LHCN-M2 (cell line): Measurements from ENCODE around the gene MSN. TPM values are rescaled to one million over a fixed set of nuclear protein-coding genes. Genes with fewer than 3 reads are reported as not detected.
"Not testable (repeated sequence)": the region's sequence is repeated elsewhere in the genome, so short reads cannot be mapped to it uniquely, and the experiment has no call there.

Experiments
- DNase-seq: peaks from one replicate; pipeline ENCODE4 v3.0.0-alpha.2; 2012; ENCODE audit warnings: low read depth
- total RNA-seq: library from RNA; depleted of rRNA; stranded (reverse); fragments of >200 nt; gene quantifications from 2 replicates; pipeline ENCODE4 v1.2.3, GENCODE V29; 2014

MSN gene
- total RNA-seq, 1 experiment from 2014 or later = 326 TPM

DNA sequence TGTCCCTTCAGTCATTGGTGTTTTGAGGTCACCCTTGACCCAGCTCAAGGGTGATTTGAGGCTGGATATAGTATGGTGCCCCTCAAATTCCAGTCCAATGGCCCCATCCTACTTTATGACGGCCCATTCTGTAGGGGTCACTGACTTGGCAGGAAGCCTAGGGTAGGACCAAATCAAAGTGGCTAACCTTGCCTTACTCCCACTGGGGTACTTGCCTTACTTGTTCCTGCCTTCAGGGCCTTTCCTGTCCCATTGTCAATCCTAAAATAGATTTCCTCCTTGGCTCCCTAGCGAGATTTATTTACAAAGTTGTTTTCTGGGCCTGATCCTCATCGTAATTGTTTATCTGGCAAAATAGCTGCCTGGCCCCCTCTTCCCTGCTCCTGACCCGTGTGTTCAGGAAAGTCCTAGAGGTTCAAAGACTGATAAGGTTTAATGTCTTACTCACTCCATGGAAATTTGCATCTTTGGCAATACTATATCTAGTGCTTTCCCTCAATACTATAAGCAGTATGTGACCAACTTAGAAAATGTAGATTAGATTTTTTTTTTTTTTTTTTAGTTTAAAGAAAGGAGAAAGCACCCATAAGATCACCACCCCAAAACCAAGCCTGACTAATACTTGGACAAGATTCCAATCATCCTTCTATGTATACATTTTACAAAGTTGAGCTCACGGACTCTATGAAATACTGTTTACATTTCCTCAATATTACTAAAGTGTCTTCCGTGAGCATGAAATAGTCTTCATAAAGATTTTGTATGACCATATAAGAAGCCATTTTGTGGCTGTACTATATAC lies 44.8 kb downstream of the MSN start:
- no peak for DNase-seq

DNA sequence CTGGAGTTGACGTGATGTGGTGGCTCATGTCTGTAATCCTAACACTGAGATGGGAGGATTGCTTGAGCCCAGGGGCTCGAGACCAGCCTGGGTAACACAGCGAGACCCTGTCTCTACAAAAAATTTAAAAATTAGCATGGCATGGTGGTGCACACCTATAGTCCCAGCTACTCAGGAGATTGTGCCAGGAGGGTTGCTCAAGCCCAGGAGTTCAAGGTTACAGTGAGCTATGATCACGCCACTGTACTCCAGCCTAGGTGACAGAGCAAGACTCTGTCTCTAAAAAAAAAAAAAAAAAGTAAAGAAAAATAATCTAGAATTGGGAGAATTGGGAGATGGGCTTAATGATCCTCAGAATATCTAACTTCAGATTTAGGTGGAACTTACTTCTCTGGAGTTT lies 51.1 kb downstream of the MSN start:
- DNase-seq = no peak

DNA sequence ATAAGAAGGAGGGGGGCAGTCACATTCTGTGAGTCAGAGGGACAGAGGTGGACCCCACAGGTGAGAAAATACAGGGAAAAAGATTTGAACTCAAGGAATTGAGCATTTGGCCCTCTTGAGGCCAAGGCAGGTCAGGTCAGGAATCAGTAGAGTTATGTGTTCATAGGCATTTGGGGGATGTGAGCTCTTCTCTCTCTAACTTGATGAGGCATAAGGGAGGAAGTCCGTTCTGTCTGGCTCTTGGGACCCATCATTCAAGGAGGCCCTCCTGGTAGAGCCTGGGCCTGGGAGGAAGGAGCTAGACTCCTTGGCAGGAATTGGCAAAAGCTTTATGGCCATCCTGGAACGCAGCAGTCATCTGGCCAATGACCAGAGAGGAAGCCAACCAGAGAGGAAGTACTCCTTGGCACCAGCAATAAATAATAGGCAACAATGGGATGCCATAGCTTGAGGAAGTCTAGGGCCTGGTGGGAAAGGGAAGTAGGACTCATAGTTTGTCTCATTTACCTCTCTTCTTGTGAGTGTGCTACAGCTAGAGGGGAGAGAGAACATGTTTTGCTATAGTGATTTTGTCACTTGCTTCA lies 53.0 kb downstream of the MSN start:
- no peak for DNase-seq

DNA sequence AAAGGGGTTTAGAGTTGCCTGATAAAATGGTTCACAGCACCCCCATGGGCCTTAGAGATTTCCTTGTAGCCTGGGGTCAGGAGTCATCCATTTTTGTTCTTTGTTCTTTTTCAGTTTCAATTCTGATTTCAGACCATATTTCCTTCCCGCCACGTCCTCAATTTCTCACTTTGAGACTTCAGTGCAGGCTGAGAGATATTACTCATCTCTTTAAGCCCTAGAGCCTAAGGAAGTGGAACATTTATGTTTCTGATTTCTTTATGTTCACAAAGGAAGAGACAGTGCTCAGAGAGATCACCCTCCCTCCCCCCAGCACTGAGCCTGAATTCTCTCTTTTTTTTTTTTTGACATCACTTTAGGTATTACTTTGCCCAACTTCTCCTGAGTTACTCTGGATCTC lies 56.3 kb downstream of the MSN start:
- no peak for DNase-seq

DNA sequence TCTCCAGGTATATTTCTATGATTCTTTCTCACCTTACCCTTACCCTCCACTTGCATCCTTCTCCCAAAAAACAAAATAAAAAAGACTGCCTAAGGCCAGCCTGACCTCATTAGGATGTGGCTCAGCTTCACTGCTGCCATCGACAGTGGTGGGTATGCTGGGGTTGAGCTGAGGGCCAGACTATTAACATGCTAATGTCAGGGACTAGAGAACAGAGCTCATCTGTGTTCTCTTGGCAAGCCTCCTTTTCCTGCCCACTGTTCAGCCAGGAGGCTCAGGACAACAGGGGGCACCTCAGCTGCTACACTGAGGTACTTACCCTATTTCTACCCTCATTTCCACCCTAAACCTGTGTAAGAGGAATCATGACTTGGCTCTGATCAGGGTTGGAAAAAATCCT lies 59.3 kb downstream of the MSN start:
- DNase-seq = no peak

DNA sequence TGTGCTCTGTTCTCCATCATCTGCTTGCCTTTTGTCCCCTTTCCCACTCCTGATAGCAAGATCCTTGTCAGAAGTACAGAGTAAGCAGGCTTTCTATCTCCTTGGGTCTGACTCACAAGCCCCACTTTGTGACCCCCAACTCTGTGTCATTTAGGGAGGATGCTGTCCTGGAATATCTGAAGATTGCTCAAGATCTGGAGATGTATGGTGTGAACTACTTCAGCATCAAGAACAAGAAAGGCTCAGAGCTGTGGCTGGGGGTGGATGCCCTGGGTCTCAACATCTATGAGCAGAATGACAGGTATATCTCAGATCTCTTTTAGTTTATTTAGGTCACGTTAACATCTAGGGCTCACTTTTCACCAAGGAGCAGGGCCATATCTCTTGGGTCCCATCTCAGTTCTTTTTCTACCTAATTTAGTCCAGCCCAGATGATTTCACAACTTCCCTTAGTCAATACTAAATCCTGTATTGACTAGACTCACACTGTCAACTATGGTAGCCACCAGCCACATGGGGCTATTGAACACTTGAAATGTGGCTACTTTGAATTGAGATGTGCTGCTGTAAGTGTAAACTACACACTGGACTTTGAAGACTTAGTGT lies 64.3 kb downstream of the MSN start:
- no peak for DNase-seq

DNA sequence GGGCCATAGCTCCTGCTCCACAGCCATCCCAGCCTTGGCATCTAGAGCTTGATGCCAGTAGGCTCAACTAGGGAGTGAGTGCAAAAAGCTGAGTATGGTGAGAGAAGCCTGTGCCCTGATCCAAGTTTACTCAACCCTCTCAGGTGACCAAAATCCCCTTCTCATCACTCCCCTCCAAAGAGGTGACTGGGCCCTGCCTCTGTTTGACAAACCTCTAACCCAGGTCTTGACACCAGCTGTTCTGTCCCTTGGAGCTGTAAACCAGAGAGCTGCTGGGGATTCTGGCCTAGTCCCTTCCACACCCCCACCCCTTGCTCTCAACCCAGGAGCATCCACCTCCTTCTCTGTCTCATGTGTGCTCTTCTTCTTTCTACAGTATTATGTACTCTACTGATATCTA lies 73.5 kb downstream of the MSN start:
- DNase-seq = no peak

DNA sequence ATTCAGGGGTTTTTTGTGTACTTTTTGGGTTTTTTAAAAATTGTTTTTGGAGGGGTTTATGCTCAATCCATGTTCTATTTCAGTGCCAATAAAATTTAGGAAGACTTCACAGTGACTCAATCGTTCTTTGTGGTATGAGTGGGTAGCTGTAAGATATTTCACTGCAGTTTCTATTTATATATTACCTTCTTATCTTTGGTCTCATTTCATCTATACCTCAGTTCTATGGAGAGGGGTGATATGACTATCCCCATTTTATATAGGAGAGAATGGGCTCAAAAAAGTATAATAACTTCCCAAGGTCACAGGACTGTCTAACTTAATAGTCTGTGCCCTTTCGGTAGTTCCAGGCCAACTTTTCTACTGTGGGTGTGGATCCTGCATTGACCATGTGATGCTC lies 74.4 kb downstream of the MSN start:
- DNase-seq = no peak

DNA sequence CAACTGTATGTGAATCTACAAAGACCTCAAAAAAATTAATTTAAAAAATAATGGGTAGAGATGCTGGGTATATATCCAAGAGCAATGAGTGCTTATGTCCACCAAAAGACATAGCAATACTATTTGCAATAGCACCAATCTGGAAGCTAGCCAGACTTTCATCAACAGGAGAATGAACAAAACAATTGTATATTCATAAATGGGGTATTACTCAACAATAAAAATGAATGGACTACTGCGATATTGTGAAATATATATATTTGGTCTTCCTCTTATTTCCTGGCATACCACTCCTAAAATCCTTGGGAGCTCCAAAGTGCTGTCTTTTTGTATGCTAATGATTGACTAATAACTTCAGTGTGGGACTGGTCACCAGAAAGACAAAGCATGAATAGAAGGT lies 77.5 kb downstream of the MSN start:
- DNase-seq = peak; percentile 12

DNA sequence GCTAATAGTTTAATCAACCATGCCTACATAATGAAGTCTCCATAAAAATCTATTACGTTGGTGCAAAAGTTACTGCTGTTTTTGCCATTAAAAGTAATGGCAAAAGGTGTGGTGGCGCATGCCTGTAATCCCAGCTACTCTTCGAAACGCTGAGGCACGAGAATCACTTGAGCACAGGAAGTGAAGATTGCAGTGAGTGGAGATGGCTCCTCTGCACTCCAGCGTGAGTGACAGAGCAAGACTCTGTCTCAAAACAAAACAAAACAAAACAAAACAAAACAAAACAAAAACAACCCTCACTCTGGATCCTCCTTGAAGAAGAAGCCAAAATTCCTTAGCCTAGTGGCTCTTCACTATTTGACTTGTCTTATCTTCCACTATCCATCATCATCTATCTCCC lies 78.0 kb downstream of the MSN start:
- no peak for DNase-seq

DNA sequence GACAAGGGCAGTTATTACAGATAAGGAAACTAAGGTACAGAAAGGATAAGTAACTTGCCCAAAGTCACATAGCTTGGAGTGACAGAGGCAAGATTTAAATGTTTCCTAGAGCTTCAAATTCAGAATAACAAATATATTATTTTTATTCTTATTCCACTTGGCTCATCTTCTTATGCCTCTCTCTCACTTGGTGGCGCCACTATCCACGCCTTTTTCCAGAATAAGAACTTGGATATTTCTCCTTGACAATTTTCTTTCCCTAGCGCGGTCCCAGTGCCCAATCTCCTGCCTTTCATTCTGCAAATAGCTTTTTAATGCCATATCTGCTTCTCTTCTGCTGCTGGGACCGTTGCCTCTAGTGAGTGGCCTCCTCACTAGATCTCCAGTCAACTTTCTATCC lies 78.5 kb downstream of the MSN start:
- DNase-seq = no peak

DNA sequence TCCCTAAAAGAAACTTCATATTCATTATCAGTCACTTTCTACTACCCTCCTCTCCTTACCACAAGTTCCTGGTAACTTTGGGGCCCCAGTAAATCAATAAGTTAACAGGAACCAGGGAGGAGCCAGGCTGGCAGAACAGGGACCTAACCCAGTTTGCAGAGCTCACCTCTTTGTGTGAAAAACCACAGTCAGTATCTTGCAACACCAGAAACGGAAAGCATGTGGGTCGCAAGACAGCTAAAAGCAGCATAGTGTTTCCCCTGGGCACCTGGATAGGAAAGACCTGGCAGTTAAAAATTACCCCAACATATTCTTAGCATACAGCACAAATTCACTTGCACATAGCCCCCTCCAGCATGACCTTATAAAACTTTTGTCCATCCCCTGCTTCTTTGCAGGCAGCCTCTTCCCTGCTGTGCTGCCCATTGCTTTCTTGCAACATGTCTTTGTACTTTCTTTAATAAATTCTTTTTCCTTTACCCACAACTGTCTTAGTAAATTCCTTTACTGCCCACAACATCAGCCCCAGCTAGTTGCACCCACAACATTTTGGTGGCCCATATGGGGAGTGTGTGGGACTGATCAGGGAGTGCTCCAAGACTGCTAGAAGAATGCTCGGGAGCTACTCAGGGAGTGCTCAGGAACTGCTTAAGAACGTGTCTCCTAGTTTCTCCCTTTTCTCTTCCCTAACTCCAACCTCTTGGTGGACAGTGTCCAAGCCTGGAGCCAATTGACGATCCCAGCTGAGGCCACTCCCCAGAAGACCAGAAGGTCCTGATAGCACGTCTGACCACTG lies 83.4 kb downstream of the MSN start:
- DNase-seq = no peak

DNA sequence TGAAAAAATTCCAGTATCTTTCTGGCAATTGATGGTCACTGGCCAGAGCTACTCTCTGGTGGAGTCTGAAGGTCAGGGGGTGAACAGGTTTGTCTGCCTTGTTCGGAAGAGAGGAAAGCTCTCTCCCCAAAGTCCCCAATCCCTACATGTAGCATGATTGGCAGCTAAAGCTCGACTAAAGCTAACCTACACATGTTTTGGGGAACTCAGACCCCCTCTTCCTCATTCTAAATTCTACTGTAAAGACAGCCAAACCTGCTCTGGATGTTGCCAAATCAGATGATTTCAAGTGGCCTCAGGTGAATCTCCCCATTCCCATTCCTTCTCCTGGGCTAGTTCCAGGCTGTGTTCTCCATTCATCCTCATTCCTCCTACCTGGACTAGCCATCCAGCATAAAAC lies 84.1 kb downstream of the MSN start:
- DNase-seq = no peak

DNA sequence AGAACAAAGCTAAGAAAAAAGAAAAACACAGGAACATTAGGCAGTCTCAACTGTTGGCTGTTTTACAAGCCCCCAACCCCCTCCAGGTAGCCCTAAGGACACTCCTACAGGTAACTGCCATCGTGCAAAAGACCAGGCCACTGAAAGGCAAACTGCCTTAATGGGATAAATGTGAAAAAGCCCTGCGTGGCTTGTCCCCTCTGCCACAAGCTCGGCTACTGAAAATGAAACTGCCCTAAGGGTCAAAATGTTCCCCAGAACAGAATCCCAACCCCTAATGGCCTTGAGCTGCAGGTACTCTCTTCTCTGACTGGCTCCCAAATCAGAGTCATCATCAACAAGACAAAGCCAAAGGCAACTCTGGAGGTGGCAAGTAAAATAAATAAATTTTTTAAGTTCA lies 84.8 kb downstream of the MSN start:
- DNase-seq = no peak

DNA sequence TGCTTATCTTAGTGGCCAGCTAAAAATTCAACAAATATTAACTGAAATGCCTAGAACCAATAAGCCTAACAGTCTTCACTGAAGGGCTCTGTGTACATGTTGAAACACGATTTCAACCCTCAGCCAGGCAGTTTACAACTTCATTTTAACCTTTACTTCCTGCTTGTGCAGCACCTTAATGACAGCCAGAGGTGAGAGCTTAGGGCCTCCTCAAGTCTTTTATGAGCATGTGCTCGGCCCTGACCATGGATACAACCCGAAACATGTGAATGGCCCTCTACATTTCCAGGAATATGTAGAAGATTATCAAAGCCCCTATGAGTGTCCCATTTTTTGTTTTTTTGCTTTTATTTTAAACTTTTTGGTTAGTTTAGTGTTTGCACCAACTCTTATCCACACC lies 88.3 kb downstream of the MSN start:
- no peak for DNase-seq

DNA sequence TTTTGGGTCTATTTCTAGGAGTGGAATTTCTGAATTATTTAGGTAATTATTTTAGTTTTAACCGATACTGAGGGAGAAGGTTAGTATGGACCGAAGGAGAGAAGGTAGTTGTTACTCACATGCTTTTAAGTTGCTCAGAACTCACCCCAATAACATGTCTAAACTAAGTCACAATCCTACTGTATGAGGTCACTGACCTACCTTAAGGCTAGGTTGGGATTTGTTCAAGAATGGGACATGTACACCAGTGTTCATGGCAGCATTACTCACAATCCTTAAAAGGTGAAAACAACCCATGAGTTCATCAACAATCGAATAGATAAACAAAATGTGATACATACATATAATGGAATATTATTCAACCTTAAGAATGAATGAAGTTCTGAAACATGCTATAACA lies 90.5 kb downstream of the MSN start:
- DNase-seq = no peak

DNA sequence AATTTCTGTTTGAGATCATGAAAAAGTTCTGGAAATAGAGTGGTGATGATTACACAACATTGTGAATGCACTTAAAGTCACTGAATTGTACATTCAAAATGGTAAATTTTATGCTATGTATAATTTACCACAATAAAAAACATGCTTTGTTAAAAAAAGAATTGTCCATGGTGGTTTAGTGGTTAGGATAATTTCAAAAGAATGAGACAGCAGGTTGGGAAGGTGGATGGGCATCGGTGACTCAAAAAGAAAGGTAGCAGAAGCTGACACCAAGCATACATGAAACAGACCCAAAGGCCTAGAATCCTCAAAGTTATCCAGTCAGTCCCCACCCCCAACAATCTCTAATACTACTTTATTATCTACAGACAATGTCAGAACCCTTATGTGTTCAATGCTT lies 91.1 kb downstream of the MSN start:
- no peak for DNase-seq

DNA sequence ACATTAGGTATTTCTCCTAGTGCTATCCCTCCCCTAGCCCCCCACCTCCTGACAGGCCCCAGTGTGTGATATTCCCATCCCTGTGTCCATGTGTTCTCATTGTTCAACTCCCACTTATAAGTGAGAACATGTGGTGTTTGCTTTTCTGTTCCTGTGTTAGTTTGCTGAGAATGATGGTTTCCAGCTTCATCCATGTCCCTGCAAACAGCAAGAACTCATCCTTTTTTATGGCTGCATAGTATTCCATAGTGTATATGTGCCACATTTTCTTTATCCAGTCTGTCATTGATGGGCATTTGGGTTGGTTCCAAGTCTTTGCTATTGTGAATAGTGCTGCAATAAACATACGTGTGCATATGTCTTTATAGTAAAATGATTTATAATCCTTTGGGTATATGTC lies 92.1 kb downstream of the MSN start:
- DNase-seq = not testable (repeated sequence)

DNA sequence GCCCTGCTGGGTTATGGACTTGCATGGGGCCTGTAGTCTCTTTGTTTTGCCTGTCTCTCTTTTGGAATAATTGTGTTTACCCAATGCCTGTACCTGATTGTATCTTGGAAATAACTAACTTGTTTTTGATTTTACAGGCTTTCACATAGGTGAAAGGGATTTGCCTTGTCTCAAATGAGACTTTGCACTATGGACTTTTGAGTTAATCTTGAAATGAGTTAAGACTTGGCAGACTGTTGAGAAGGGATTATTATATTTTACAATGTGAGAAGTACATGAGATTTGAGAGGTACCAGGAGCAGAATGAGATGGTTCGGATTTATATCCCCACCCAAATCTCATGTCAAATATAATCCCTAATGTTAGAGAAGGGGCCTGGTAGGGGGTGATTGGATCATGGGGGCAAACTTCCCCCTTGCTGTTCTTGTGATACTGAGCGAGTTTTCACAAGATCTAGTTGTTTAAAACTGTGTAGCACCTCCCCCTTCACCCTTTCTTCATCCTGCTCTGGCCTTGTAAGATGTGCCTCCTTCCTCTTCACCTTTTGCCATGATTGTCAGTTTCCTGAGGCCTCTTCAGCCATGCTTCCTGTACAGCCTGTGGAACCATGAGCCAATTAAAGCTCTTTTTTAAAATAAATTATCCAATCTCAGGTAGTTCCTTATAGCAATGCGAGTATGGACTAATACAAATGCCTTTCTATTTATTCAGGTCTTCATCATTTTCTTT lies 102.3 kb downstream of the MSN start:
- DNase-seq = no peak

DNA sequence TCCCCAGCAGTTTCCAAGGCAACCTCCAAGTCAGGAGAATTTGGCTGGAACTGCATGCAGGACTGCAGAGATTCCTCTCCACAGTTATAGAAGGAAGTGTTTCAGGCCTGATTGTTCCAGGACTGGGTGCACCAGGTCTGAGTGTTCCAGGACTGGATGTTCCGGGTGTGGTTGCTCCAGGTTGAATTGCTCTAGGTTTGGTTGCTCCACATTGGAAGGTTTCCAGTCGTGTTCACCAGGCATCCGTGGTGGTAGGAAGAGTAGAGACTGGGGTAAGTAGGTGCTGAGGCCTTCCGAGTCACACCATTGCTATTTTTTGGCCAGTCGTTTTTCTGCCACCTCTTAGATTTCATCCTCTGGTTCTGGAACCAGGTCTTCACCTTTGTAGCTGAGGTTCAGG lies 105.4 kb downstream of the MSN start:
- no peak for DNase-seq

DNA sequence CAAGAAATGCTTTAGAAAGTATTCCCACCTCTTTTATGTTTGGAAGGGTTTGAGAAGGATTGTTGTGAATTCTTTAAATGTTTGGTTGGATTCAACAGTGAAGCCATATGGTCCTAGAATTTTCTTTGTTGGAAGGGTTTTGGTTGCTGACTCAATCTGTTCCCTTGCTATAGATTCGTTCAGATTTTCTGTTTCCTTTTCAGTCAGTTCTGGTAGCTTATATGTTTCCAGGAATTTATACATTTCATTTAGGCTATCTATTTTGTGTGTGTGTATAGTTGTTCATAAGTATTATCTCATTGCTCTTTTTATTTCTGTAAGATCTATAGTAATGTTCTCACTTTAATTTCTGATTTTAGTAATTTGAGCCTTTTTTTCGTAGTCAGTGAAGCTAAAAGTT lies 114.4 kb downstream of the MSN start:
- DNase-seq = no peak

DNA sequence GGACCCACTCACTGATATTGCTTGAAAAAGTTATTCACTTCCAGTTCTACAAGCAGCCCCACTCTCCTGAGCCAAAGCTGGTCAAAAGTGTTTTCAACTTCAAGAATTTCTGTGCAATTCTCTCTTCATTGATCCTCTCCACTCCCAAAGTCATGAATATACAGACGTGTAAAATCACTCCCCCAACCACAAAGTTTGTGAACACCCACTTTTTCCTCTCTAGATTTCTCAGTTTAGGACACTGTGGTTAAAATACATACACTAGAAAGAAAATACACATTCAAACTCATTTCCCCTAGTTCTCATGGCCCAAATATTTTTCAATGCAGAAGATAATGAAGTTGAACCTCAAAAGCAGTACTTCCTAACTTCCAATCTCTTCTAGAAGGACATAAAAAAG lies 116.3 kb downstream of the MSN start:
- DNase-seq = no peak
